Right atrium auricular region (tissue), 2 donors: Measurements from ENCODE around the gene ME3. TPM values are rescaled to one million over a fixed set of nuclear protein-coding genes. Genes with fewer than 3 reads are reported as not detected.

Experiments used
- DNase-seq: peaks from one replicate; pipeline ENCODE4 v3.0.0-alpha.2; 2019; ENCODE audit warnings: low spot score
- H3K27ac ChIP-seq, 2 donors: fragments of 200-600 bp; sonication (generic); 1 replicate in 1 of 2; 2 replicates in 1 of 2; pipeline ENCODE4 v1.5.1; 2016 to 2019
- H3K27me3 ChIP-seq, 2 donors: fragments of 200-600 bp; sonication (generic); one replicate each; pipeline versions ENCODE4 v1.5.1 to v1.6.0; 2017 to 2019
- H3K36me3 ChIP-seq: fragments of 200-600 bp; sonication (generic); one replicate; pipeline ENCODE4 v1.5.1; 2016
- H3K4me1 ChIP-seq, 2 donors: fragments of 200-600 bp; sonication (generic); one replicate each; pipeline versions ENCODE4 v1.5.1 to v1.6.0; 2017 to 2019
- H3K4me3 ChIP-seq, 2 donors: fragments of 200-600 bp; sonication (generic); 1 replicate in 1 of 2; 2 replicates in 1 of 2; pipeline ENCODE4 v1.5.1; 2017 to 2019; ENCODE audit warnings: mild to moderate bottlenecking in 1 of 2, moderate library complexity in 1 of 2
- H3K9me3 ChIP-seq, 2 donors: fragments of 200-600 bp; sonication (generic); one replicate each; pipeline ENCODE4 v1.5.1; 2019
- total RNA-seq, 2 donors: library from RNA; depleted of rRNA; stranded (reverse); fragments of >200 nt; gene quantifications; one replicate each; pipeline ENCODE4 v1.1.0, GENCODE V29; 2016
- TF ChIP-seq, protein P1 (sequence below), 2 donors: fragments of 200-600 bp; sonication (generic); IDR thresholded peaks; one replicate each; pipeline ENCODE4 v1.5.1; 2019; ENCODE audit warnings: antibody characterized with exemption in 2 of 2

ME3 gene
- total RNA-seq, 2 donors from 2014 or later: 20.5 to 33.1 TPM

DNA sequence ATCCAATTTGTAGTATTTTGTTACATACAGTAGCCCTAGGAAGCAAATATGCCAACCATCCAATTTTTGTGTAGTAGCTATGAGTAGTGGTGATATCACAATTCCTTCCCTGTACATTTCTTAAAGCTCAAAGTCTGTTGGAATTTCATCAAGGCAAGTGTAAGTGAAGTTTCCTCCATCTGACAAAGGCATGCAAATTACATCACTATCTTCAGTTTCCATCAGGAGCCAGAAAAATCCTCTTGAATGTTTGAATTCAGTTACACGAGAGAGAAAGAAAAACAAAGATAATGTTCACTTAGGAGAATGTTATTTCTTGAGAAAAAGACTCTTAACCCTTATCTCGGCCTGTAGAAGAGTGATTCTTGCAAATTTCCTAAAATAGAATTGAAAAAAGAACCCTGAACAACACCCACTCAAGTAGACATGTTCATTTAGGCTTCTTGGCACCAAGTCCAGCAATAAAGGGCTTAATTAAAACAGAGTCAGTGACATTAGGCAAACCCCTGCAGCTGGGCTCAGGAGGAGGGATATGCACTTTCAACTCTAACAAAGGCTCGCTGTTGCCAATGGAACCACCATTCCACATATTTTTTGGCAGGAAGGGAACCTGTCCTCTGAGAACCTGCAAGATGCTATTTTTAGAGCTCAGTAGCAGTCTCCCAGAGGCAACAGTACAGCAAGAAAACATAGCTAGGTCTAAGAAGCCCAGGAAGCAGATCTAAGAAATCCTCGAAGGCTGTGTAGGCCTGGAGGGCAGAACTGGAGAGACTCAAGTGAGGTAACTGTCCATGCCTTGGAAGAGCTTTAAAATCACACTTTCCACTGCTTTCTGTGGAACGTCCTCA is 153.1 kb downstream of the ME3 start:
- H3K36me3 ChIP-seq: no peaks in the 10 kb centered on the region
- no peak overlapping the region for H3K4me3 ChIP-seq
- no peaks in the 10 kb centered on the region for H3K27me3 ChIP-seq
- H3K4me1 ChIP-seq: peaks cover 0 to 47% of the 10 kb centered on the region in 2 donors
- peak overlapping the region; percentile 58 to 64 for H3K27ac ChIP-seq
- TF ChIP-seq, protein P1, sequence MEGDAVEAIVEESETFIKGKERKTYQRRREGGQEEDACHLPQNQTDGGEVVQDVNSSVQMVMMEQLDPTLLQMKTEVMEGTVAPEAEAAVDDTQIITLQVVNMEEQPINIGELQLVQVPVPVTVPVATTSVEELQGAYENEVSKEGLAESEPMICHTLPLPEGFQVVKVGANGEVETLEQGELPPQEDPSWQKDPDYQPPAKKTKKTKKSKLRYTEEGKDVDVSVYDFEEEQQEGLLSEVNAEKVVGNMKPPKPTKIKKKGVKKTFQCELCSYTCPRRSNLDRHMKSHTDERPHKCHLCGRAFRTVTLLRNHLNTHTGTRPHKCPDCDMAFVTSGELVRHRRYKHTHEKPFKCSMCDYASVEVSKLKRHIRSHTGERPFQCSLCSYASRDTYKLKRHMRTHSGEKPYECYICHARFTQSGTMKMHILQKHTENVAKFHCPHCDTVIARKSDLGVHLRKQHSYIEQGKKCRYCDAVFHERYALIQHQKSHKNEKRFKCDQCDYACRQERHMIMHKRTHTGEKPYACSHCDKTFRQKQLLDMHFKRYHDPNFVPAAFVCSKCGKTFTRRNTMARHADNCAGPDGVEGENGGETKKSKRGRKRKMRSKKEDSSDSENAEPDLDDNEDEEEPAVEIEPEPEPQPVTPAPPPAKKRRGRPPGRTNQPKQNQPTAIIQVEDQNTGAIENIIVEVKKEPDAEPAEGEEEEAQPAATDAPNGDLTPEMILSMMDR (IDR thresholded peaks at IDR 0.05): no peak
- no peak for DNase-seq
- no peaks in the 10 kb centered on the region for H3K9me3 ChIP-seq

DNA sequence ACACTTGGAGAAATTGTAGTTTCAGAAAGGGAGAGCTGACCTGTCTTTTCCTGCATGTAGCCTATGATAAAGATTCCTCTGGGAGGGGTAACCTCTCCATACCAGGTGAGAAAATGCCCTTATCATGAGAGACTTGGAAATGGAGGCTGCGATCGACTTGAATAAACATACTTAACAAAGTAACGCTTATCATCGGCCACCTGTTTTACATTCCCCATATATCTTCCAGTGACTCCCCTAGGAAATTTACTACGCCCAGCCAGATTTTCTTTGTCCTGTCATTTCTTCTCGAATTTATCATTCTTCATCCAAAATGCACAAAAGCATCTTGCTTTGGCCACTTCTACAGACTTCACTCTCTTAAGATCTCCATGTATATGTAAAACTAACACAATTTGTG is 154.2 kb downstream of the ME3 start:
- Histone ChIP-seq H3K9me3 (no peaks in the 10 kb centered on the region), H3K4me1 (peaks cover 0 to 44% of the 10 kb centered on the region in 2 donors), H3K36me3 (no peaks in the 10 kb centered on the region), H3K4me3 (no peak overlapping the region), H3K27me3 (no peaks in the 10 kb centered on the region), H3K27ac (no peak overlapping the region)
- no peak for DNase-seq
- TF ChIP-seq, protein P1 (IDR thresholded peaks at IDR 0.05): no peak

DNA sequence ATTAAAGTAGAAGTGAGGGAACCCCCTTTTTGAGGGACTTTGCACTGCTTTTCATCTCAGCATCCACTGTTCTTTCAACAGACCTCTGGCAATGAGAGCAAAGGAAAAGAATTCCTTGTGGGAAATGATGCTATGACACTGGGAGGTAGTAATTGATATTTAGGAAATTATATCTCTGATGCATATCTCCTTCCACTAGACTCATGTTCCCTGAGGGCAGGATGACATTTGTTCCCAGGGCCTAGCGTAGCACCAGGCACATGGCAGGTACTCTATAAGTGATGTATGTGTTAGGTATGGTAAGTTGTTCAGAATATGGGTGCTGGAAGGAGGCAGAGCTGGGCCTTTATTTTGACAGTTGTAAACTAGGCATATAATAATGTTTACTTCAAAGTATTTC is 154.9 kb downstream of the ME3 start:
- Histone ChIP-seq H3K4me3 (no peak overlapping the region), H3K4me1 (peaks cover 0 to 44% of the 10 kb centered on the region in 2 donors), H3K36me3 (no peaks in the 10 kb centered on the region), H3K27me3 (no peaks in the 10 kb centered on the region), H3K9me3 (no peaks in the 10 kb centered on the region), H3K27ac (no peak overlapping the region)
- TF ChIP-seq, protein P1 (IDR thresholded peaks at IDR 0.05): no peak
- no peak for DNase-seq

DNA sequence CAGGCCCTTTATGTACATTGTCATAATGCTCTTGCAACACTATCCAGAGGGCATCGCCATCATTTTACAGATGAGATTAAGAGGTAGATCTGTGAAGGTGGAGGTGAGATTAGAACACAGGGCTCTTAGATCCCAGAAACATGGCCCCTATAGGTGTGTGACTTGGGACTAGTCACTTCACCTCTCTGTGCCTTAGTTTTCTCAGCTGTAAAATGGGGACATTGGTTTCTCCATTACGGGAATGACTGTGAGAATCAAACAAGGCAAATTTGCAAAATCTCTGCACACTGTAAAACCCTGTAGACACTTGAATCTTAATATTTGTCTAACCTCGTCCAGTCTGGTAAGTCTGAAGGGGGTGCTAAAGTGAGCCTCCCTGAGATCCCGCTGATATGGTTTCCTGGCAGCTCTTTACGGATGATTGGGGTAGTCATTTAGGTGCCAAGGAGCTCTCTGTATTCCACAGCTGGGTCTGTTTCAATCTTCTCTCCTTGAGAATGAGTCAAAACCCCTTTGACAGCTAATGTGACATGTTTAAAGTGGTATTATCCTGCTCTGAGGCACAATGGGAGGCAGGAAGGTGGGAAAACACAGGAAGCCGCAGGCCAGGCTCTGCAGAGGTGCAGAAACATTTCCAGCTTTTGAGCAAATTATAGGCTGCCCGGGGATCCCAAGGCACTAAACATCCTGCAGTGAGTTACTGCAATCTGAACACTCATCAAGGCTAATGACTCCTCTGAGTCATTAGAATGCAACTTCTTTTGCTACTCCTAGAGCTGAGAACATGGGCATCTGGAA is 156.9 kb downstream of the ME3 start:
- no peak for DNase-seq
- no peak overlapping the region for H3K27ac ChIP-seq
- H3K27me3 ChIP-seq: no peaks in the 10 kb centered on the region
- peaks cover 0 to 56% of the 10 kb centered on the region in 2 donors for H3K4me1 ChIP-seq
- H3K9me3 ChIP-seq: no peaks in the 10 kb centered on the region
- H3K4me3 ChIP-seq: no peak overlapping the region
- TF ChIP-seq, protein P1 (IDR thresholded peaks at IDR 0.05): no peak
- no peaks in the 10 kb centered on the region for H3K36me3 ChIP-seq

DNA sequence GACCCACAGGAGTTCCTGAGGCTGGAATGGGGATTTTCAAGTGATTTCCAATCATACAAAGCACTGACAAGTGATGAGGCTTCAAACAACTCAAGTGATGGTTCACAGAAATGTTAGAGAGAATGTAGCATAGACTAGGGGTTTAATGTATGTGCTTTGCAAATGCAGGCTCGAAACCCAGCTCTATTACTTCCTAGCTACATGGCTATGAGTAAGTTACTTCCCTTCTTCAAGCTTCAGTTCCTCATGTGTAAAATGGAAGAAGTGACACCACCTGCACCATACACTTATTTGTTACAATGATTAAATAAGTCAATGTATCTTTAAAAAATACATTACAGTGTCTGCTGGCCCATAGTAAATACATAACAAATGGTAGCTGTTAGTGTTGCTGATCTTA is 158.0 kb downstream of the ME3 start:
- TF ChIP-seq, protein P1 (IDR thresholded peaks at IDR 0.05): no peak
- H3K9me3 ChIP-seq: no peaks in the 10 kb centered on the region
- no peaks in the 10 kb centered on the region for H3K36me3 ChIP-seq
- no peaks in the 10 kb centered on the region for H3K27me3 ChIP-seq
- peaks cover 0 to 53% of the 10 kb centered on the region in 2 donors for H3K4me1 ChIP-seq
- H3K4me3 ChIP-seq: no peak overlapping the region
- DNase-seq: no peak
- H3K27ac ChIP-seq: no peak overlapping the region
